ENCODE results near the gene LAX1. TPM values are rescaled to one million over a fixed set of nuclear protein-coding genes. Genes with fewer than 3 reads are reported as not detected.

LAX1 gene
- total and polyA plus RNA-seq, 2 of the 4 experiments (the other 2 are of a cell fraction), result 0.03 TPM; not detected in 1

GRCh38 chr1:203726417-203726867 lies 38.5 kb upstream of the LAX1 start:
- H4K91ac ChIP-seq (ENCODE audit: insufficient read depth, low read depth, low read length), result no peak overlapping the region
- TF ChIP-seq NFE2L2 (IDR thresholded peaks at IDR 0.05; ENCODE audit: low read depth, low read length) (no peak), RFX5 (IDR thresholded peaks at IDR 0.05; ENCODE audit: low read depth, low read length) (no peak), SMC3 (IDR thresholded peaks at IDR 0.05; ENCODE audit: low read depth, low read length) (no peak), RCOR1 (IDR thresholded peaks at IDR 0.05; ENCODE audit: insufficient replicate concordance, low read length) (no peak), CEBPB (IDR thresholded peaks at IDR 0.05; ENCODE audit: low read depth, low read length) (no peak), CHD1 (IDR thresholded peaks at IDR 0.05; ENCODE audit: low read depth, low read length) (no peak), USF2 (IDR thresholded peaks at IDR 0.05; ENCODE audit: low read depth, low read length) (no peak), RAD21 (IDR thresholded peaks at IDR 0.05; ENCODE audit: low read length) (no peak), MXI1 (IDR thresholded peaks at IDR 0.05; ENCODE audit: borderline replicate concordance, low read depth, low read length) (no peak), BHLHE40 (IDR thresholded peaks at IDR 0.05; ENCODE audit: low read depth, low read length) (no peak), POLR2A (IDR thresholded peaks at IDR 0.05; ENCODE audit: low read depth, low read length) (no peak), MAFK (IDR thresholded peaks at IDR 0.05; ENCODE audit: low read depth, low read length) (no peak), FOS (IDR thresholded peaks at IDR 0.05; ENCODE audit: low read depth, low read length) (no peak), MAZ (IDR thresholded peaks at IDR 0.05; ENCODE audit: borderline replicate concordance, low read depth, low read length) (no peak)
- TF ChIP-seq, protein P1, sequence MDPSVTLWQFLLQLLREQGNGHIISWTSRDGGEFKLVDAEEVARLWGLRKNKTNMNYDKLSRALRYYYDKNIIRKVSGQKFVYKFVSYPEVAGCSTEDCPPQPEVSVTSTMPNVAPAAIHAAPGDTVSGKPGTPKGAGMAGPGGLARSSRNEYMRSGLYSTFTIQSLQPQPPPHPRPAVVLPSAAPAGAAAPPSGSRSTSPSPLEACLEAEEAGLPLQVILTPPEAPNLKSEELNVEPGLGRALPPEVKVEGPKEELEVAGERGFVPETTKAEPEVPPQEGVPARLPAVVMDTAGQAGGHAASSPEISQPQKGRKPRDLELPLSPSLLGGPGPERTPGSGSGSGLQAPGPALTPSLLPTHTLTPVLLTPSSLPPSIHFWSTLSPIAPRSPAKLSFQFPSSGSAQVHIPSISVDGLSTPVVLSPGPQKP (IDR thresholded peaks at IDR 0.05; ENCODE audit: borderline replicate concordance, low read depth, low read length), result no peak
- TF ChIP-seq, protein P2, sequence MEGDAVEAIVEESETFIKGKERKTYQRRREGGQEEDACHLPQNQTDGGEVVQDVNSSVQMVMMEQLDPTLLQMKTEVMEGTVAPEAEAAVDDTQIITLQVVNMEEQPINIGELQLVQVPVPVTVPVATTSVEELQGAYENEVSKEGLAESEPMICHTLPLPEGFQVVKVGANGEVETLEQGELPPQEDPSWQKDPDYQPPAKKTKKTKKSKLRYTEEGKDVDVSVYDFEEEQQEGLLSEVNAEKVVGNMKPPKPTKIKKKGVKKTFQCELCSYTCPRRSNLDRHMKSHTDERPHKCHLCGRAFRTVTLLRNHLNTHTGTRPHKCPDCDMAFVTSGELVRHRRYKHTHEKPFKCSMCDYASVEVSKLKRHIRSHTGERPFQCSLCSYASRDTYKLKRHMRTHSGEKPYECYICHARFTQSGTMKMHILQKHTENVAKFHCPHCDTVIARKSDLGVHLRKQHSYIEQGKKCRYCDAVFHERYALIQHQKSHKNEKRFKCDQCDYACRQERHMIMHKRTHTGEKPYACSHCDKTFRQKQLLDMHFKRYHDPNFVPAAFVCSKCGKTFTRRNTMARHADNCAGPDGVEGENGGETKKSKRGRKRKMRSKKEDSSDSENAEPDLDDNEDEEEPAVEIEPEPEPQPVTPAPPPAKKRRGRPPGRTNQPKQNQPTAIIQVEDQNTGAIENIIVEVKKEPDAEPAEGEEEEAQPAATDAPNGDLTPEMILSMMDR (conservative IDR thresholded peaks at IDR 0.05; ENCODE audit: low read depth, low read length), result no peak
- no peak overlapping the region for H2BK20ac ChIP-seq (ENCODE audit: low read depth, low read length)
- H2AK9ac ChIP-seq (replicated peaks; ENCODE audit: low read depth, low read length, poor library complexity), result peak overlapping the region; percentile 55
- H3K36me3 ChIP-seq (ENCODE audit: control insufficient read depth, insufficient read depth, low read length), result peaks cover 61% of the 10 kb centered on the region
- H3K27ac ChIP-seq (ENCODE audit: insufficient read depth, low read length), result no peak overlapping the region
- CTCF ChIA-PET, result interaction anchor here (0.7 kb wide), 1 partner anchor 177 kb away, joined by 5 read pairs; no protein-coding TSS in a partner anchor
- H3K4me1 ChIP-seq (ENCODE audit: control insufficient read depth, insufficient read depth, low read length), result no peaks in the 10 kb centered on the region
- H2BK120ac ChIP-seq (ENCODE audit: low read depth, low read length), result no peak overlapping the region
- H3K4me2 ChIP-seq (ENCODE audit: low read depth, low read length), result no peak overlapping the region
- H3K18ac ChIP-seq (ENCODE audit: low read depth, low read length), result no peak overlapping the region
- POLR2A ChIA-PET (ENCODE audit: unreplicated experiment), result no interaction called here
- no peak overlapping the region for H2AFZ ChIP-seq (replicated peaks; ENCODE audit: low read length, poor library complexity)
- ATAC-seq (ENCODE audit: low read depth) (no peak), DNase-seq (no peak)
- no peak overlapping the region for H3K9ac ChIP-seq (ENCODE audit: low read depth, low read length)
- no peak overlapping the region for H3K23ac ChIP-seq (ENCODE audit: low read depth, low read length)
- no peak overlapping the region for H4K5ac ChIP-seq (ENCODE audit: low read depth, low read length)
- H3K4me3 ChIP-seq (ENCODE audit: insufficient read depth, low read depth, low read length), result no peak overlapping the region
- H3K9me1 ChIP-seq (ENCODE audit: insufficient read depth, low read length), result peaks cover 7% of the 10 kb centered on the region
- in situ Hi-C loops (cut with MboI; ENCODE audit: low sequenced_read_pairs) (no loop called here), dilution Hi-C loops (cut with HindIII; ENCODE audit: low sequenced_read_pairs, unreplicated experiment) (no loop called here), intact Hi-C loops (cut with micrococcal nuclease) (no loop called here)
- no peak overlapping the region for H2BK5ac ChIP-seq (ENCODE audit: low read depth, low read length, poor library complexity, severe bottlenecking)
- 100% methylated on average over 2 of the region's 2 CpGs; no CpG with 5 or more reads in 1 of the 2 experiments for WGBS, 2 experiments (ENCODE audit: extremely low coverage in 2 of 2, insufficient read length in 1 of 2)
- no peak overlapping the region for H3K14ac ChIP-seq (replicated peaks; ENCODE audit: low read depth, low read length)
- peaks cover 16 to 30% of the 10 kb centered on the region in 2 experiments for H3K79me1 ChIP-seq (ENCODE audit: low read depth in 1 of 2, low read length in 2 of 2)
- H3K4ac ChIP-seq (ENCODE audit: low read depth, low read length), result no peak overlapping the region
- no peaks in the 10 kb centered on the region; the same call in 1 of the 2 replicates for H4K20me1 ChIP-seq (ENCODE audit: insufficient read depth, low read length)
- no peak overlapping the region for H4K8ac ChIP-seq (ENCODE audit: low read depth in 2 of 2, low read length in 2 of 2)
- no peak overlapping the region for H3K56ac ChIP-seq (ENCODE audit: extremely low read depth, insufficient read depth, low read length)
- BruUV-seq (replicated peaks), result no TSS peak
- H2BK15ac ChIP-seq (ENCODE audit: low read depth, low read length), result no peak overlapping the region
- H3K9me3 ChIP-seq (ENCODE audit: control insufficient read depth, insufficient read depth, low read length), result no peaks in the 10 kb centered on the region
- no peaks in the 10 kb centered on the region for H3K27me3 ChIP-seq (ENCODE audit: control insufficient read depth, insufficient read depth, low read length)
- no peak overlapping the region for H2AK5ac ChIP-seq (ENCODE audit: low read depth, low read length)
